BE2C (cell line): ENCODE data around the gene DHRS11.

ENCODE experiments used
- DNase-seq: peaks from one replicate; pipeline ENCODE4 v3.0.0-alpha.2; 2020
- H3K27me3 ChIP-seq: fragments of 250-450 bp; sonication (Bioruptor Pico); 2 replicates; pipeline ENCODE4 v1.5.1; 2020; ENCODE audit warnings: mild to moderate bottlenecking
- H3K36me3 ChIP-seq: fragments of 250-450 bp; sonication (Bioruptor Pico); 2 replicates; pipeline ENCODE4 v1.5.1; 2020; ENCODE audit warnings: mild to moderate bottlenecking
- H3K4me1 ChIP-seq: fragments of 250-450 bp; sonication (Bioruptor Pico); 2 replicates; pipeline ENCODE4 v1.5.1; 2020
- H3K4me3 ChIP-seq: 2 replicates; pipeline ENCODE4 v1.5.1; 2011; ENCODE audit warnings: low read depth, low read length
- H3K9me3 ChIP-seq: fragments of 250-450 bp; sonication (Bioruptor Pico); 2 replicates; pipeline ENCODE4 v1.5.1; 2020
- CTCF ChIP-seq: IDR thresholded peaks from 2 replicates; pipeline ENCODE4 v1.5.1; 2012; ENCODE audit warnings: mild to moderate bottlenecking, low read depth, low read length

Gene DHRS11

GRCh38 chr17:36614081-36614480, 22.4 kb downstream of the DHRS11 start:
- no peak for DNase-seq
- Histone ChIP-seq H3K36me3 (no peaks in the 10 kb centered on the region), H3K9me3 (no peaks in the 10 kb centered on the region), H3K27me3 (no peaks in the 10 kb centered on the region), H3K4me1 (no peaks in the 10 kb centered on the region), H3K4me3 (no peak overlapping the region)
- no peak for TF ChIP-seq CTCF

GRCh38 chr17:36614933-36615332, 23.3 kb downstream of the DHRS11 start:
- no peaks in the 10 kb centered on the region for H3K4me1 ChIP-seq
- no peaks in the 10 kb centered on the region for H3K27me3 ChIP-seq
- H3K36me3 ChIP-seq, result no peaks in the 10 kb centered on the region
- DNase-seq, result no peak
- H3K4me3 ChIP-seq, result no peak overlapping the region
- H3K9me3 ChIP-seq, result no peaks in the 10 kb centered on the region
- TF ChIP-seq CTCF, result no peak

- TF ChIP-seq CTCF, result no peak
- H3K9me3 ChIP-seq, result no peaks in the 10 kb centered on the region
- no peak overlapping the region for H3K4me3 ChIP-seq
- H3K4me1 ChIP-seq, result no peaks in the 10 kb centered on the region
- no peak for DNase-seq
- H3K36me3 ChIP-seq, result no peaks in the 10 kb centered on the region
- H3K27me3 ChIP-seq, result no peaks in the 10 kb centered on the region
Measured at GRCh38 chr17:36616061-36617029, 24.7 kb downstream of the DHRS11 start.

- Histone ChIP-seq H3K36me3 (no peaks in the 10 kb centered on the region), H3K4me1 (no peaks in the 10 kb centered on the region), H3K9me3 (no peaks in the 10 kb centered on the region), H3K27me3 (no peaks in the 10 kb centered on the region), H3K4me3 (no peak overlapping the region)
- TF ChIP-seq CTCF, result no peak
- no peak for DNase-seq
Measured at GRCh38 chr17:36617773-36618172, 26.1 kb downstream of the DHRS11 start.

- Histone ChIP-seq H3K36me3 (no peaks in the 10 kb centered on the region), H3K4me1 (peaks cover 4% of the 10 kb centered on the region), H3K9me3 (no peaks in the 10 kb centered on the region), H3K4me3 (no peak overlapping the region), H3K27me3 (no peaks in the 10 kb centered on the region)
- TF ChIP-seq CTCF, result no peak
- no peak for DNase-seq
Measured at GRCh38 chr17:36623281-36623680, 31.6 kb downstream of the DHRS11 start.

- no peaks in the 10 kb centered on the region for H3K27me3 ChIP-seq
- H3K36me3 ChIP-seq, result no peaks in the 10 kb centered on the region
- DNase-seq, result no peak
- TF ChIP-seq CTCF, result no peak
- H3K4me3 ChIP-seq, result no peak overlapping the region
- H3K4me1 ChIP-seq, result peaks cover 13% of the 10 kb centered on the region
- no peaks in the 10 kb centered on the region for H3K9me3 ChIP-seq
Measured at GRCh38 chr17:36625188-36625587, 33.5 kb downstream of the DHRS11 start.
